ENCODE results near the gene NNT.
A peak's percentile ranks its signal among the peaks of the same experiment; 100 is the strongest.

DNA sequence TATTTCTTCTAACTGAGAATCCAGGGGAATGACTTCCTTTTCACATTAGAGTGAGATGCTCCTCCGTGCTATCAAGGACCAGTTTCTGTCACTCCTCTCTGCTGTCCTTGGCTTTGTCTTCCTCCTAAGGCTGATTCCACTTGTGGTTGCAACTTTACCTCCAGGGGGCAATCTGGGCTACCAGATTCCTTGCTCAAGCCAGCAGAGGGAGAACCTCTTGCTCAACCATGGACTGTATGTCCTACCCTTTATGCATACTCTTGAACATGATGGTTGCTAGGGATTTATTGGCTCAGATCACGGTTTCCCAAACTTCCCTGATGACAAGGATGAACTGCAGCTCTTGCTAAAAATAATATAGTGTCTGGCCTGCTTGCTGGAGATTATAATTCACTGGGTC, 24.0 kb downstream of the NNT start:
- TF ChIP-seq, protein P1, sequence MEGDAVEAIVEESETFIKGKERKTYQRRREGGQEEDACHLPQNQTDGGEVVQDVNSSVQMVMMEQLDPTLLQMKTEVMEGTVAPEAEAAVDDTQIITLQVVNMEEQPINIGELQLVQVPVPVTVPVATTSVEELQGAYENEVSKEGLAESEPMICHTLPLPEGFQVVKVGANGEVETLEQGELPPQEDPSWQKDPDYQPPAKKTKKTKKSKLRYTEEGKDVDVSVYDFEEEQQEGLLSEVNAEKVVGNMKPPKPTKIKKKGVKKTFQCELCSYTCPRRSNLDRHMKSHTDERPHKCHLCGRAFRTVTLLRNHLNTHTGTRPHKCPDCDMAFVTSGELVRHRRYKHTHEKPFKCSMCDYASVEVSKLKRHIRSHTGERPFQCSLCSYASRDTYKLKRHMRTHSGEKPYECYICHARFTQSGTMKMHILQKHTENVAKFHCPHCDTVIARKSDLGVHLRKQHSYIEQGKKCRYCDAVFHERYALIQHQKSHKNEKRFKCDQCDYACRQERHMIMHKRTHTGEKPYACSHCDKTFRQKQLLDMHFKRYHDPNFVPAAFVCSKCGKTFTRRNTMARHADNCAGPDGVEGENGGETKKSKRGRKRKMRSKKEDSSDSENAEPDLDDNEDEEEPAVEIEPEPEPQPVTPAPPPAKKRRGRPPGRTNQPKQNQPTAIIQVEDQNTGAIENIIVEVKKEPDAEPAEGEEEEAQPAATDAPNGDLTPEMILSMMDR (conservative IDR thresholded peaks at IDR 0.05; ENCODE audit: low read length) = peak; percentile 97
- no peak for TF ChIP-seq EZH2phosphoT487 (IDR thresholded peaks at IDR 0.05; ENCODE audit: borderline replicate concordance)

Measured in Loucy (cell line).